Thyroid gland (tissue), 4 donors: Measurements from ENCODE around the gene FKBP2.

ENCODE experiments used
- CTCF ChIP-seq, 6 experiments: fragments of 200-600 bp in 3 of 6; fragments of 450-650 bp in 3 of 6; sonication (generic) in 3 of 6; IDR thresholded peaks; one replicate each; pipeline ENCODE4 v1.5.1; 2016 to 2019; ENCODE audit warnings: antibody characterized with exemption in 6 of 6, mild to moderate bottlenecking in 2 of 6, inconsistent platforms in 1 of 6, moderate library complexity in 1 of 6
- POLR2A ChIP-seq, 2 donors: fragments of 450-650 bp; IDR thresholded peaks; one replicate each; pipeline ENCODE4 v1.6.1; 2017; ENCODE audit warnings: antibody characterized with exemption in 2 of 2, mild to moderate bottlenecking in 2 of 2, moderate library complexity in 1 of 2

DNA sequence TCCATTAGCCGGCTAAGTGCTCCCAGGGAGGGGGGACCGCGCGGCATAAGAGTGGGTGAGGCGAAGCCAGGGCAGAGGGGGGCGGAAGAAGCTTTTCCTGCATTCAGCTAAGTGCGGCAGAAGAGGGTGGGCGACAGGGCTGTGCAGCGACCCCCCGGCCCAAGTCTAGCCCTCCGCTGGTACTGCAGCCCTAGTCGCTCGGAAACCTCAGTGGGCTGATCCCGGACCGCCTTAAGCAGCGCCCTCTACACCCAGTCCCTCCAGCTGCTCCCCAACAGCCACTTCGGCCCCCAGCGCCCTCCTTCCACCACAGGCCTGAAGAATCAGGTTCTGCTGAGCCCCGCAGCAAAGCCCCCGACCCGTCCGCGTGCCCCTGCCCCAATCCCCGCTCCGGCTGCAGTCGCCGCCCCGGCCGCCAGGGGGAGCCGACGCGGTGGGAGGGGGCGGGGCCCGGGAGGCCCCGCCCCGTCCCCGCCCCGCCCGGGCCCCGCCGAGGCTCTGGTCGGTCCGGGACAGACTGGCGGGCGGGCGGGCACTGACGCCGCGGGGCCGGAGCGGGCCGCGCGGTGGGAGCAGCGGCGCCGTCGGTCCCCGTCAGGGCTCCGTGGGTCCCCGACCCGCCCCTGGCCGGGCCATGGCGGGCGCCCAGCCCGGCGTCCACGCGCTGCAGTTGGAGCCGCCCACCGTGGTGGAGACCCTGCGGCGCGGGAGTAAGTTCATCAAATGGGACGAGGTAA lies 10.3 kb downstream of the FKBP2 start, which contains the start of gene PLCB3:
- TF ChIP-seq CTCF (IDR thresholded peaks at IDR 0.05), result peak; percentile 47 to 99 (median 78)
- peak in 1 of 2 donors; percentile 81 for TF ChIP-seq POLR2A (IDR thresholded peaks at IDR 0.05)
